ENCODE results near the gene DLAT. TPM values are rescaled to one million over a fixed set of nuclear protein-coding genes. Genes with fewer than 3 reads are reported as not detected.
A peak's percentile ranks its signal among the peaks of the same experiment; 100 is the strongest.

Gene DLAT
- 10 to 100 TPM; 34.2 to 36.8 TPM for total RNA-seq

- Mint-ChIP-seq H3K27ac (peak within 1 kb of the TSS; percentile 100), H3K4me1 (ENCODE audit: low read depth) (peaks cover 28% of the 10 kb centered on the region), H3K9me3 (no peaks in the 10 kb centered on the region), H3K36me3 (ENCODE audit: low read depth) (peaks cover 29% of the 10 kb centered on the region), H3K4me3 (peak within 1 kb of the TSS; percentile 100), H3K27me3 (ENCODE audit: low read depth) (no peaks in the 10 kb centered on the region)
- CTCF ChIA-PET, result interaction anchor here (0.7 to 0.8 kb wide), 3 partner anchors 25 to 255 kb away, joined by 3 to 5 read pairs (median 4); no protein-coding TSS in a partner anchor
- DNase-seq, result peak; percentile 89
- intact Hi-C loops (cut with micrococcal nuclease), result loop anchor here (1.0 to 10.0 kb wide), 10 partner anchors 32 to 420 kb away; partner anchors contain the start of genes ALG9, CFAP68, FDXACB1 and NKAPD1
Measured at GRCh38 chr11:112024773-112025678, at the start of gene DLAT. Gene DLAT (plus strand): TSS chr11:112025408. CDS start chr11:112025473, 65 bp downstream.

GRCh38 chr11:111976119-111976766 lies 49.0 kb upstream of the DLAT start:
- no peaks in the 10 kb centered on the region for H3K36me3 Mint-ChIP-seq (ENCODE audit: low read depth)
- intact Hi-C loops (cut with micrococcal nuclease), result no loop called here
- peaks cover 30% of the 10 kb centered on the region for H3K27me3 Mint-ChIP-seq (ENCODE audit: low read depth)
- H3K4me3 Mint-ChIP-seq, result peak overlapping the region; percentile 43
- H3K27ac Mint-ChIP-seq, result no peak overlapping the region
- H3K4me1 Mint-ChIP-seq (ENCODE audit: low read depth), result peaks cover 7% of the 10 kb centered on the region
- no peaks in the 10 kb centered on the region for H3K9me3 Mint-ChIP-seq
- CTCF ChIA-PET, result interaction anchor here (0.6 kb wide), 1 partner anchor 35 kb away, joined by 4 read pairs; no protein-coding TSS in a partner anchor
- no peak for DNase-seq

GRCh38 chr11:111976767-111977145 lies 48.5 kb upstream of the DLAT start:
- DNase-seq, result no peak
- intact Hi-C loops (cut with micrococcal nuclease), result loop anchor here (1.0 kb wide), 1 partner anchor 97 kb away; the partner anchor contains the start of genes CFAP68 and FDXACB1
- CTCF ChIA-PET, result interaction anchor here (2.1 to 2.2 kb wide), 2 partner anchors 45 to 50 kb away, joined by 5 to 11 read pairs; no protein-coding TSS in a partner anchor
- Mint-ChIP-seq H3K4me3 (peak overlapping the region; percentile 43), H3K36me3 (ENCODE audit: low read depth) (no peaks in the 10 kb centered on the region), H3K27ac (no peak overlapping the region), H3K27me3 (ENCODE audit: low read depth) (peaks cover 30% of the 10 kb centered on the region), H3K4me1 (ENCODE audit: low read depth) (peaks cover 7% of the 10 kb centered on the region), H3K9me3 (no peaks in the 10 kb centered on the region)

- H3K9me3 Mint-ChIP-seq, result no peaks in the 10 kb centered on the region
- intact Hi-C loops (cut with micrococcal nuclease), result loop anchor here (1.0 kb wide), 1 partner anchor 98 kb away; the partner anchor contains the start of genes CFAP68 and FDXACB1
- H3K4me1 Mint-ChIP-seq (ENCODE audit: low read depth), result peaks cover 12% of the 10 kb centered on the region
- peak; percentile 17 for DNase-seq
- H3K36me3 Mint-ChIP-seq (ENCODE audit: low read depth), result peaks cover 2% of the 10 kb centered on the region
- CTCF ChIA-PET, result interaction anchor here (0.7 to 2.2 kb wide), 5 partner anchors 14 to 192 kb away, joined by 3 to 11 read pairs (median 4); no protein-coding TSS in a partner anchor
- no peak overlapping the region for H3K27ac Mint-ChIP-seq
- peaks cover 30% of the 10 kb centered on the region for H3K27me3 Mint-ChIP-seq (ENCODE audit: low read depth)
- H3K4me3 Mint-ChIP-seq, result peak overlapping the region; percentile 66
Measured at GRCh38 chr11:111977146-111978027, 47.8 kb upstream of the DLAT start.

- intact Hi-C loops (cut with micrococcal nuclease), result no loop called here
- H3K4me1 Mint-ChIP-seq (ENCODE audit: low read depth), result peaks cover 12% of the 10 kb centered on the region
- CTCF ChIA-PET, result interaction anchor here (0.7 to 2.2 kb wide), 5 partner anchors 15 to 192 kb away, joined by 3 to 11 read pairs (median 4); no protein-coding TSS in a partner anchor
- no peak overlapping the region for H3K27ac Mint-ChIP-seq
- H3K4me3 Mint-ChIP-seq, result peak overlapping the region; percentile 66
- DNase-seq, result no peak
- no peaks in the 10 kb centered on the region for H3K9me3 Mint-ChIP-seq
- peaks cover 30% of the 10 kb centered on the region for H3K27me3 Mint-ChIP-seq (ENCODE audit: low read depth)
- peaks cover 2% of the 10 kb centered on the region for H3K36me3 Mint-ChIP-seq (ENCODE audit: low read depth)
Measured at GRCh38 chr11:111978028-111978771, 47.0 kb upstream of the DLAT start.

GRCh38 chr11:111980062-111980461 lies 45.1 kb upstream of the DLAT start:
- H3K4me1 Mint-ChIP-seq (ENCODE audit: low read depth), result peaks cover 12% of the 10 kb centered on the region
- no peak overlapping the region for H3K27ac Mint-ChIP-seq
- H3K4me3 Mint-ChIP-seq, result no peak overlapping the region
- H3K36me3 Mint-ChIP-seq (ENCODE audit: low read depth), result peaks cover 2% of the 10 kb centered on the region
- no peaks in the 10 kb centered on the region for H3K9me3 Mint-ChIP-seq
- CTCF ChIA-PET, result interaction anchor here (4.0 to 6.3 kb wide), 2 partner anchors 38 to 48 kb away, joined by 53 to 125 read pairs; partner anchors contain the start of gene DIXDC1
- peaks cover 30% of the 10 kb centered on the region for H3K27me3 Mint-ChIP-seq (ENCODE audit: low read depth)
- no peak for DNase-seq
- intact Hi-C loops (cut with micrococcal nuclease), result loop anchor here (10.0 kb wide), 1 partner anchor 415 kb away; no protein-coding TSS in a partner anchor

GRCh38 chr11:111981270-111981669 lies 43.9 kb upstream of the DLAT start:
- CTCF ChIA-PET, result interaction anchor here (0.8 to 6.3 kb wide), 20 partner anchors 11 to 195 kb away, joined by 3 to 125 read pairs (median 6); partner anchors contain the start of genes ALG9, BCO2, DIXDC1 and FDXACB1
- Mint-ChIP-seq H3K36me3 (ENCODE audit: low read depth) (peaks cover 2% of the 10 kb centered on the region), H3K4me1 (ENCODE audit: low read depth) (peaks cover 12% of the 10 kb centered on the region), H3K27ac (no peak overlapping the region), H3K4me3 (no peak overlapping the region), H3K9me3 (no peaks in the 10 kb centered on the region), H3K27me3 (ENCODE audit: low read depth) (peaks cover 30% of the 10 kb centered on the region)
- intact Hi-C loops (cut with micrococcal nuclease), result loop anchor here (10.0 kb wide), 1 partner anchor 416 kb away; no protein-coding TSS in a partner anchor
- no peak for DNase-seq

- no peak overlapping the region for H3K4me3 Mint-ChIP-seq
- H3K27ac Mint-ChIP-seq, result no peak overlapping the region
- H3K36me3 Mint-ChIP-seq (ENCODE audit: low read depth), result peaks cover 4% of the 10 kb centered on the region
- H3K27me3 Mint-ChIP-seq (ENCODE audit: low read depth), result peaks cover 26% of the 10 kb centered on the region
- CTCF ChIA-PET, result interaction anchor here (0.6 to 6.3 kb wide), 27 partner anchors 11 to 334 kb away, joined by 3 to 125 read pairs (median 5); partner anchors contain the start of genes ALG9, BCO2, C11orf52 and DIXDC1
- peak; percentile 85 for DNase-seq
- H3K9me3 Mint-ChIP-seq, result no peaks in the 10 kb centered on the region
- intact Hi-C loops (cut with micrococcal nuclease), result loop anchor here (1.0 to 10.0 kb wide), 4 partner anchors 51 to 417 kb away; partner anchors contain the start of genes CFAP68 and FDXACB1
- H3K4me1 Mint-ChIP-seq (ENCODE audit: low read depth), result peaks cover 12% of the 10 kb centered on the region
Measured at GRCh38 chr11:111982019-111982464, 43.2 kb upstream of the DLAT start.

- Mint-ChIP-seq H3K4me1 (ENCODE audit: low read depth) (peaks cover 9% of the 10 kb centered on the region), H3K27ac (no peak overlapping the region), H3K9me3 (no peaks in the 10 kb centered on the region), H3K36me3 (ENCODE audit: low read depth) (peaks cover 4% of the 10 kb centered on the region), H3K27me3 (ENCODE audit: low read depth) (peaks cover 23% of the 10 kb centered on the region), H3K4me3 (no peak overlapping the region)
- intact Hi-C loops (cut with micrococcal nuclease), result loop anchor here (1.0 to 10.0 kb wide), 4 partner anchors 51 to 418 kb away; partner anchors contain the start of genes CFAP68 and FDXACB1
- CTCF ChIA-PET, result interaction anchor here (0.6 to 6.3 kb wide), 21 partner anchors 10 to 335 kb away, joined by 3 to 125 read pairs (median 6); partner anchors contain the start of genes C11orf52, DIXDC1 and FDXACB1
- DNase-seq, result no peak
Measured at GRCh38 chr11:111982541-111983186, 42.5 kb upstream of the DLAT start.
